ENCODE data around the gene UNC119. TPM values are rescaled to one million over a fixed set of nuclear protein-coding genes. Genes with fewer than 3 reads are reported as not detected.

Gene UNC119
- total RNA-seq, 1 experiment from 2014 or later = 44.6 TPM

- Histone ChIP-seq H3K27ac (ENCODE audit: low read depth, low read length, poor library complexity, severe bottlenecking) (no peak overlapping the region), H3K4me3 (ENCODE audit: low read depth, low read length, poor library complexity, severe bottlenecking) (no peak overlapping the region), H3K4me1 (ENCODE audit: insufficient read depth, low read length, poor library complexity, severe bottlenecking) (no peaks in the 10 kb centered on the region), H3K9me3 (ENCODE audit: low read depth, low read length, poor library complexity, severe bottlenecking) (no peaks in the 10 kb centered on the region), H3K36me3 (ENCODE audit: insufficient read depth, low read length, poor library complexity, severe bottlenecking) (no peaks in the 10 kb centered on the region), H3K27me3 (replicated peaks; ENCODE audit: insufficient read depth, low read depth, low read length, poor library complexity) (peaks cover 5% of the 10 kb centered on the region)
- no TSS peak for BruUV-seq (replicated peaks)
- CTCF ChIA-PET = no interaction called here
- no peak for DNase-seq (ENCODE audit: low spot score)
- intact Hi-C loops (cut with micrococcal nuclease; ENCODE audit: unreplicated experiment) = no loop called here
- TF ChIP-seq EZH2 (IDR thresholded peaks at IDR 0.05; ENCODE audit: borderline replicate concordance, low read depth, low read length, poor library complexity, severe bottlenecking) = no peak
- TF ChIP-seq CTCF (conservative IDR thresholded peaks at IDR 0.05; ENCODE audit: low read depth, low read length) = no peak
- POLR2A ChIA-PET (ENCODE audit: low non-redundant PET) = no interaction called here
These were observed 24.6 kb downstream of the UNC119 start for GRCh38 chr17:28527859-28528258.

GRCh38 chr17:28527181-28527681 is 25.2 kb downstream of the UNC119 start:
- intact Hi-C loops (cut with micrococcal nuclease; ENCODE audit: unreplicated experiment) = no loop called here
- H3K27ac ChIP-seq (ENCODE audit: low read depth, low read length, poor library complexity, severe bottlenecking) = no peak overlapping the region
- H3K4me3 ChIP-seq (ENCODE audit: low read depth, low read length, poor library complexity, severe bottlenecking) = no peak overlapping the region
- H3K9me3 ChIP-seq (ENCODE audit: low read depth, low read length, poor library complexity, severe bottlenecking) = no peaks in the 10 kb centered on the region
- peaks cover 5% of the 10 kb centered on the region for H3K27me3 ChIP-seq (replicated peaks; ENCODE audit: insufficient read depth, low read depth, low read length, poor library complexity)
- ChIA-PET CTCF (no interaction called here), POLR2A (ENCODE audit: low non-redundant PET) (no interaction called here)
- TF ChIP-seq CTCF (conservative IDR thresholded peaks at IDR 0.05; ENCODE audit: low read depth, low read length) (no peak), EZH2 (IDR thresholded peaks at IDR 0.05; ENCODE audit: borderline replicate concordance, low read depth, low read length, poor library complexity, severe bottlenecking) (no peak)
- no TSS peak for BruUV-seq (replicated peaks)
- no peaks in the 10 kb centered on the region for H3K36me3 ChIP-seq (ENCODE audit: insufficient read depth, low read length, poor library complexity, severe bottlenecking)
- no peak for DNase-seq (ENCODE audit: low spot score)
- no peaks in the 10 kb centered on the region for H3K4me1 ChIP-seq (ENCODE audit: insufficient read depth, low read length, poor library complexity, severe bottlenecking)

GRCh38 chr17:28526381-28526780 is 26.0 kb downstream of the UNC119 start:
- no peak overlapping the region for H3K4me3 ChIP-seq (ENCODE audit: low read depth, low read length, poor library complexity, severe bottlenecking)
- no peak for TF ChIP-seq CTCF (conservative IDR thresholded peaks at IDR 0.05; ENCODE audit: low read depth, low read length)
- no peak for TF ChIP-seq EZH2 (IDR thresholded peaks at IDR 0.05; ENCODE audit: borderline replicate concordance, low read depth, low read length, poor library complexity, severe bottlenecking)
- POLR2A ChIA-PET (ENCODE audit: low non-redundant PET) = no interaction called here
- no peaks in the 10 kb centered on the region for H3K9me3 ChIP-seq (ENCODE audit: low read depth, low read length, poor library complexity, severe bottlenecking)
- H3K4me1 ChIP-seq (ENCODE audit: insufficient read depth, low read length, poor library complexity, severe bottlenecking) = no peaks in the 10 kb centered on the region
- H3K27ac ChIP-seq (ENCODE audit: low read depth, low read length, poor library complexity, severe bottlenecking) = no peak overlapping the region
- no peaks in the 10 kb centered on the region for H3K36me3 ChIP-seq (ENCODE audit: insufficient read depth, low read length, poor library complexity, severe bottlenecking)
- H3K27me3 ChIP-seq (replicated peaks; ENCODE audit: insufficient read depth, low read depth, low read length, poor library complexity) = peaks cover 5% of the 10 kb centered on the region
- BruUV-seq (replicated peaks) = no TSS peak
- intact Hi-C loops (cut with micrococcal nuclease; ENCODE audit: unreplicated experiment) = no loop called here
- CTCF ChIA-PET = no interaction called here
- no peak for DNase-seq (ENCODE audit: low spot score)
